ENCODE results near the gene HOXC12. TPM values are rescaled to one million over a fixed set of nuclear protein-coding genes. Genes with fewer than 3 reads are reported as not detected.

The HOXC12 gene
- total RNA-seq, 2 donors from 2014 or later, result not detected

GRCh38 chr12:54003625-54004024 lies 48.9 kb downstream of the HOXC12 start:
- Mint-ChIP-seq H3K9me3 (no peaks in the 10 kb centered on the region), H3K27ac (no peak overlapping the region), H3K36me3 (peaks cover 0 to 9% of the 10 kb centered on the region in 2 donors)
- DNase-seq (ENCODE audit: low spot score in 2 of 2), result no peak
- ATAC-seq, result no peak

- DNase-seq (ENCODE audit: low spot score in 2 of 2), result no peak
- Mint-ChIP-seq H3K36me3 (peaks cover 0 to 9% of the 10 kb centered on the region in 2 donors), H3K27ac (no peak overlapping the region), H3K9me3 (no peaks in the 10 kb centered on the region)
- ATAC-seq, result no peak
Measured at GRCh38 chr12:54004063-54004840, 49.5 kb downstream of the HOXC12 start.

GRCh38 chr12:54004841-54005530 lies 50.3 kb downstream of the HOXC12 start:
- Mint-ChIP-seq H3K36me3 (peaks cover 0 to 9% of the 10 kb centered on the region in 2 donors), H3K9me3 (no peaks in the 10 kb centered on the region), H3K27ac (peak overlapping the region in 1 of 2 donors; percentile 72)
- DNase-seq (ENCODE audit: low spot score in 2 of 2) (no peak), ATAC-seq (no peak)

GRCh38 chr12:54005531-54005852 lies 50.8 kb downstream of the HOXC12 start:
- peak in 1 of 2 donors; percentile 2 for ATAC-seq
- no peaks in the 10 kb centered on the region for H3K9me3 Mint-ChIP-seq
- H3K36me3 Mint-ChIP-seq, result peaks cover 0 to 9% of the 10 kb centered on the region in 2 donors
- peak overlapping the region in 1 of 2 donors; percentile 72 for H3K27ac Mint-ChIP-seq
- no peak for DNase-seq (ENCODE audit: low spot score in 2 of 2)

DNA sequence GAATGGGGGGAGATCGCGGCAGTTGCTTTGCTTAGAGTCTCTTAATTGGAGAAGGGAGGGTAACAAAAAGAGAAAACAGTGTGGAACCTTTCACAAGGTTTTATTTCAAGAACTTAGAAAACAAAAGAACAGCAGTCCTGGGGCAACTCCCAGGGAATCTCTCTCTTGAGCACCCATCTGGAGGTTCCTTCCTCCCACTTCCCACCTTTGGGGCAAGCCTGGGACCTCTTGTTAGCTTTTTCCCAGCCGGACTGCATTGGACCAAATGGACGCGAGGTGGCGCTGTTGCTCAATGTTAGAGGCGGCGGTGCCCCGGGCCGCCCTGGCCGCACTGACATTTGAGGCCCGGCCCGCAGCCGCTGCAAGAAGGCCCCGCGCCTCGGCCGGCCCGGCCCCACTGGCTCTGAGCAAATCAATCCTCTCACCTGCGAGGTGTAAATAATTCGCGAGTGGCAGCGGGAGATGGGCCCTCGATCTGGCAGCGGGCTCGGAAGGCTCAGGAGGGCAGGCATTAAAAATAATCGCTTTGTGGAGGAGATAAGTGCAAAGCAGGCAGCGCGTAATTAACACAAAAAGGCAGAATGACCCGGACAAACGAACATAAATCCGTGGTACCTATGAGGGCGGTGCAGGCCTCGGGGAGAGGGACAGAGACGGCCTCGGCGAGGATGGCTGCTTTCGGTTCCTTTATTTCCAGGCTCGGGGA lies 51.3 kb downstream of the HOXC12 start:
- Mint-ChIP-seq H3K36me3 (peaks cover 0 to 9% of the 10 kb centered on the region in 2 donors), H3K27ac (peak overlapping the region in 1 of 2 donors; percentile 60), H3K9me3 (no peaks in the 10 kb centered on the region)
- ATAC-seq, result peak; percentile 80 to 93
- DNase-seq (ENCODE audit: low spot score in 2 of 2), result peak; percentile 79 to 93

GRCh38 chr12:54006559-54007220 lies 52.0 kb downstream of the HOXC12 start:
- no peaks in the 10 kb centered on the region for H3K9me3 Mint-ChIP-seq
- H3K27ac Mint-ChIP-seq, result peak overlapping the region in 1 of 2 donors; percentile 60
- H3K36me3 Mint-ChIP-seq, result peaks cover 0 to 9% of the 10 kb centered on the region in 2 donors
- DNase-seq (ENCODE audit: low spot score in 2 of 2), result no peak
- ATAC-seq, result no peak

DNA sequence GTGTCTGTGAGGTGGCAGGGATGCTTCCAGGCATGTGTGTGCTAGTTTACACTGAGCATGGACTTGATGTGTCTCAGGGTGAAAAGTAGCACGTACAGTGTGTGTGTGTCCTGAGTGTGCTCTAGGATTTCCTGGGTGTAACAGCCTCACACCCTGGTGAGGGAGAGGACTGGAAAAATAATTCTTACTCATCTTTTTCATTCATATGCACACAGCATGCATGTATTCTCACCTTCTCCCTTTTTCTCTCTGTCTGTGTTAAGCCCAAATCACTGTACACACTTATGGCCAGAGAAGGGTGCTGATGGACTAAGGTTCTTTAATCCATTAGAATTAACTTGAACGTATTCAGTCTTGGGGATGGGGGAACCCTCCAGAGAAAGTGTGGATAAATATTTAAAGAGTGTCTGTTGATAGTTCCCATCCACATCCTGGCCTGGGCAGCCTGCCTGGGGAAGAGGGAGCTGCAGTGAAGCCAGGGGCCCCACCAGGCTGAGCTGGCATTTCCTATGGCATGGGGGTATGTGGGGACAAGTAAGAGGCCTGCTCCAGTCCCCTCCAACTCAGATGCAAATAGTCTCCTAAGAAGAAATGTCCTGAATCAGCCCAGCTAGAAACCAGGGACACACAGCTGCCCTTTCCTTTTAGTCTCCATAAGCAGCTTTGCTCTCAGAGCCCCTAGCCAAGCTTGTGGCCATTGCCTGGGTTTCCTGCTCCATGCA lies 53.0 kb downstream of the HOXC12 start:
- peaks cover 0 to 5% of the 10 kb centered on the region in 2 donors for H3K36me3 Mint-ChIP-seq
- DNase-seq (ENCODE audit: low spot score in 2 of 2) (no peak), ATAC-seq (no peak)

DNA sequence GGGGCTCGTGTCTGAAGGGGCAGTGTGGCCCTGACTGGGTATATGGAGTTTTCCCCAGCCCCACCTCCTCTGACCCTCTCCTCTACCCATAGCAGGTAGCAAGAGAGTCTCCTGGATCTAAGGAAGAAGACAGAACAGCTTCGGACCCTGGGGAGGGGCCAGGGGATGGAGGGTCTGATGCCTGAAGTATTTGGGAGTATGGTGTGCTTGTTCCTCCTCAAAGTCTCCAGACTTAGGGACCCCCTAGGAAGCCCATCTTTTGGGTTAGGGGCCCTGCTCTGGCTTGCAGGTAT lies 53.5 kb downstream of the HOXC12 start:
- no peak for ATAC-seq
- no peak for DNase-seq (ENCODE audit: low spot score in 2 of 2)
- Mint-ChIP-seq H3K27ac (no peak overlapping the region), H3K36me3 (peaks cover 0 to 5% of the 10 kb centered on the region in 2 donors), H3K9me3 (no peaks in the 10 kb centered on the region)

More for the DNA sequence above, 53.0 kb downstream of the HOXC12 start:
- no peaks in the 10 kb centered on the region for H3K9me3 Mint-ChIP-seq
- no peak overlapping the region for H3K27ac Mint-ChIP-seq

Other genes with a start within 250 kb of the HOXC12 start
- gene CALCOCO1, start 227.5 kb upstream of the HOXC12 start, total RNA-seq, result 10 to 100 TPM; 35.4 to 36.2 TPM
- not detected for gene CISTR, start 202.9 kb upstream of the HOXC12 start, total RNA-seq
- not detected for gene HOXC13, start 16.1 kb upstream of the HOXC12 start, total RNA-seq
- gene HOXC11, start 18.2 kb downstream of the HOXC12 start, total RNA-seq, result not detected
- not detected for gene HOTAIR, start 20.1 kb downstream of the HOXC12 start, total RNA-seq
- not detected for gene HOXC10, start 30.2 kb downstream of the HOXC12 start, total RNA-seq
- not detected for gene HOXC9, start 45.3 kb downstream of the HOXC12 start, total RNA-seq
- gene HOXC8, start 54.1 kb downstream of the HOXC12 start, total RNA-seq, result not detected
- not detected for gene HOXC6, start 73.5 kb downstream of the HOXC12 start, total RNA-seq
- not detected for gene HOXC5, start 78.1 kb downstream of the HOXC12 start, total RNA-seq
- under 1 TPM in 1 of 2 donors, not detected in 1; 0.18 TPM for gene HOXC4, start 98.9 kb downstream of the HOXC12 start, total RNA-seq
- 10 to 100 TPM; 18.0 to 25.9 TPM for gene SMUG1, start 234.1 kb downstream of the HOXC12 start, total RNA-seq

Data from activated naive CD4-positive, alpha-beta T cell treated with anti-CD3 and anti-CD28 coated beads, Interleukin-2, amount 50 U/mL, for 72 hours (primary cell).